Activated CD4-positive, alpha-beta T cell treated with anti-CD3 and anti-CD28 coated beads, Interleukin-2, Interleukin-4, amounts not matched to agents 100 ng/mL and 50 ng/mL, durations not matched to agents 16 hours and 8 hours (primary cell): ENCODE results near the gene NPC2.

Experiments used
- DNase-seq: peaks from one replicate; pipeline ENCODE4 v3.0.0-alpha.2; 2020; ENCODE audit warnings: low spot score

NPC2 gene

DNA sequence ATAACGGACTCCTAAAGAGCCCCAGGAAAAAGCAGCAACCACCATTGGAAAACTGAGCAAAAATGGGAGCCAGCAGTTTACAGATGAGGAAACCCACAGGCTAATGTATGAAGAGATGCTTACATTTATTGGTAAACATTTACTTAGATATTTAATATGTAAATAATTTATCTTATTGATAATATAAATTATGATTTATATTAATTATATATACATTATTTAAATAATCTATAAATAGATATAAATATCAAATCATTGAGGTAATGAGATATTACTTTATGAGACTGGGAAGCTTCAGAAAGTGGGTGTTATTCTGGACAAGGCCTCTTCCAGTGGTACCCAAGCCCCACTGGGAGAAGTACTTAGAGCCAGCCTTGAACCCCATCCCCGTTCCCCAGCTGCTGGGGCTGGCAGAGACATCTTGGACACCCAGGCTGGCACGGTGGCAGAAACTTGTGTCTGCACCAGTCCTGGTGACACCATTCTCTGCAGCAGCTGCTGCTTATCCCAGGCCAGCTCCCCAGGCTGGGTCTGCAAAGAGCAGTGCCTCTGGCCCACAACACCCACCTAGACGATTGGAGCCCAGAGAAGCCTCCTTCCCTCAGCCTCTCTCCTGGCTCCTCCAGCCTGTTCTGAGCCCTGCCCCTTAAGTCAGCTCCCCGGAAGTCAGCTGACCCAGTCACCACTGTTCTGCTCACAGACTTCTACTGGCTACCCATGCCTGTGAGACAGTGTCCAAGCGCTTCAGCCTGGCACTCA is 26.4 kb upstream of the NPC2 start:
- no peak for DNase-seq

DNA sequence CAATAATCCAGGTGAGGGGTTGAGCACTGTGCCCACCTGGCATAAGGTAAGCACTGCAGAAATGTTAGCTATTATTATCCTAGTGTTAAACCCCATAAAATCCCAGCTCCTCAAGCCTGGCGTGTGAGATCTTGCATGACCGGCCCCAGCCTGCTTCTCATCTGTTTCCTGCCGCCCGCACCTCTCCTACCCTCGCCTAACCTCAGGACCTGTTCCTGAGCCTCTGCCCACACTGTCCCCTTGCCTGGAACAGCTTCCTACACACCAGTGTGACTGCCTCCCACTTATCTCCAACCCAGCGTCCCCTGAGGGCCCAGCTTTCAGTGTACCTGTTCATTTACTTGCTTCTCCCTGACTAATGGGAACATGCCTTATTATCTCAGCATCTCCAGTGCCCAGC is 25.1 kb upstream of the NPC2 start:
- no peak for DNase-seq

- DNase-seq = no peak
Measured at GRCh38 chr14:74517731-74518130, 24.6 kb upstream of the NPC2 start.

- DNase-seq = no peak
Measured at GRCh38 chr14:74516451-74517160, 23.5 kb upstream of the NPC2 start.

GRCh38 chr14:74515891-74516412 is 22.8 kb upstream of the NPC2 start:
- DNase-seq = no peak

DNA sequence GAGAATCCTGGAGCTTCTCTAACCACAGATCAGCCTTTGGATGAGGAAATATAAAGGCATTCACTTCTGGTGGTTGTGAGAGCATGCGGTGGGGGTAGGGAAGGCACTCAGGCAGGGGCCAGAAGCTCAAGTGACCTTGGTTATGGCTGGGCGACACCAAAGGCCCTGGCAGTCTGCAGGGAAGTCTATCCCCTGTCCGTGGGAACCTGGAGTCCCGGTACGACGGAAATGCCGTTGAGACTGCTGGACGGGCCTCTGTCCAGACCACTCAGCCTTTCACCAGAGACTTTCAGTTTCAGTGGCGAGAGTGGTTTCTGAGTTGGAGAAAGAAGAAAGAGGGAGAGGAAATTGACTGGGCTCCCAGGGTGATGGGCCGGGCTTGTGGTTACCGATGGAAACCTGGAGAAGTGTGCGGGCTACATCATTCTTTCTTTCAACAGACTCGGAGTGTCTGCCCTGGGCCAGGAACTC is 21.4 kb upstream of the NPC2 start:
- no peak for DNase-seq

- no peak for DNase-seq
Measured at GRCh38 chr14:74511966-74512830, 19.1 kb upstream of the NPC2 start.

DNA sequence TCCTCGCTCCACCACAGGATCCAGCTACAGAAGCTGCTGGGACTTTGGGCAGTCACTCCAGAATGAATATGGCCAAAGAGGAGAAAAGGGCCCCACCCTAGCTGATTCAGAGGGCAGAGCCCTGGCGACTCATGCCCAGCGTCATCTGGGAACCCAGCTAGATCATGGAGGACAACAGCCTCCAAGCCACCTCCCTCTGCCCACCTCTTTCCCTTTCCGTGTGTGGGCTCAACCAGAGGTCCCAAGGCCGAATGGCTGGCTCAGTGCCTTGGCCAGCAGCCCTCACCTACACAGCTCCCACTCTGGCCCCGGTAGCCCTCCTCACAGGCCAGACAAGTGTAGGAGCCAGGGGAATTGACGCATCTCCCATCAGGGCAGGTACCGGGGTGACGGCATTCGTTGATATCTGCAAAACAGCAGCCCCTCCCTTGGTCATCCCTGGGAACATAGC is 17.9 kb upstream of the NPC2 start:
- DNase-seq = no peak

GRCh38 chr14:74510223-74510931 is 17.3 kb upstream of the NPC2 start:
- DNase-seq = no peak

- no peak for DNase-seq
Measured at GRCh38 chr14:74509587-74510222, 16.6 kb upstream of the NPC2 start.

GRCh38 chr14:74508844-74509428 is 15.8 kb upstream of the NPC2 start:
- no peak for DNase-seq

- no peak for DNase-seq
Measured at GRCh38 chr14:74508292-74508731, 15.2 kb upstream of the NPC2 start.

- DNase-seq = no peak
Measured at GRCh38 chr14:74507840-74508239, 14.7 kb upstream of the NPC2 start.

GRCh38 chr14:74507085-74507484 is 14.0 kb upstream of the NPC2 start:
- no peak for DNase-seq

DNA sequence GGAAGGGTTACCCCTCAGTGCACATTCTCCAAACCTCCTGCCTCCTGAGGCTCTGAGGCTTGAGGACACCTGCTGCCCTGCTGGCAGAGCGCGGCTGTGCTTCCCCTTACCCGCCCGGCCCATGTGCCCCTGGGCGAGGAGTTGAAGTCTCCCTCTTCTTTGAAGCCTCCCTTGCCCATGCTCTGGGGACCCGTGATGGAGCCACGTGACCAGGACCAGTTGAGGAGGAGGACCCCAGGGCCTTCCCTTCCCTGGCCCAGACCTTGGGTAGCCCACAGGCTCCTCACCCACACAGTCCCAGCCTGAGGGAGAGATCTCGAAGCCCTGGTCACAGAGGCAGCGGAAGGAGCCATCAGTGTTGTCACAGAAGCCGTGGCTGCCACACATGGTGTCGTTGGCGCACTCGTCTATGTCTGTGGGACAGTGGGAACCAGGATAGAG is 13.3 kb upstream of the NPC2 start:
- DNase-seq = no peak

DNA sequence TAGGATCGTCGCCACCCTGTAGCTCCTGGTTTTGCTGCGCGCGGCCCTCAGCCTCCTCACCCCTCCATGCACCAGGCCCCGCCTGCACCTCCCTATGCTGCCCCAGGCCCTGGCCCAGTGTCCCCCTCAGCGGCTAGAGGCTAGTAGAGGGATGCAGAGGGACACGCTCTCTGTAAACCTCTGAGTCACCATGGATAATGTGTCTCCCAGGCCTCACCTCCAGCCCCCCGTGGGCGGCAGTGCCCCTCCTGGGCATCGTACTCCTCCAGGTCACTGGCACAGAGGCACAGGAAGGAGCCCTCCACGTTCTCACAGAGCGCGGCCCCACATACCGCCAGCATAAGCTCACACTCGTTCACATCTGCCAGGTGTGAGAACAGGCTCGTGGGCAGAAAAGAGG is 12.7 kb upstream of the NPC2 start:
- no peak for DNase-seq

- no peak for DNase-seq
Measured at GRCh38 chr14:74504874-74505720, 12.0 kb upstream of the NPC2 start.

- no peak for DNase-seq
Measured at GRCh38 chr14:74504412-74504811, 11.3 kb upstream of the NPC2 start.

DNA sequence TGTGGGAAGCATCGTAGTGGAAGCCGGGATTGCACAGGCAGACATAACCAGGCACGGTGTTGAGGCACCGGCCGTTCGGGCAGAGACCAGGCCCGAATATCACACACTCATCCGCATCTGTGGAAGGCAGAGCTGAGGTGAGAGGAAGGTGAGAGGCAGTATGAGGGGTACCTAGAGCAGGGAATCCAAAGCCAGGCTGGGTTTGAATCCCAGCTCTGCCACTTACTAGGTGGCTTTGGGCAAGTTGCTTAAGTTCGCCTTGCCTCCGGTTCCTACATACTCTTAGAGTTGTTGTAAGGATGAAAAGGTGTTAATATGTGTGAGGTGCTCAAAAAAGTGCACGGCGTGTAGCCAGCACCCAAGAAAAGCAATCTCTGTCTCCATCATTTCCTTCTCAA is 10.8 kb upstream of the NPC2 start:
- no peak for DNase-seq
